Psoas muscle (tissue), 8 donors: Measurements from ENCODE around the gene PRL. TPM values are rescaled to one million over a fixed set of nuclear protein-coding genes. Genes with fewer than 3 reads are reported as not detected.

Experiments
- ATAC-seq, 4 donors: fragments of 200-7000 bp; cut with Tn5 transposase; one replicate each; pipeline ENCODE4 v1.9.1; 2020; ENCODE audit warnings: moderate library complexity in 3 of 4, mild to moderate bottlenecking in 2 of 4
- DNase-seq, 2 donors: peaks; one replicate each; pipeline ENCODE4 v3.0.0-alpha.2; 2020
- H3K27ac ChIP-seq: fragments of 200-600 bp; one replicate; pipeline ENCODE4 v1.8.0; 2022
- H3K27me3 ChIP-seq, 3 donors: fragments of 200-600 bp in 1 of 3; one replicate each; pipeline versions ENCODE4 v1.6.1 to v1.8.0; 2013 to 2022; ENCODE audit warnings: low read length in 2 of 3, mild to moderate bottlenecking in 2 of 3, moderate library complexity in 1 of 3; ENCODE audit not compliant: insufficient read depth in 3 of 3
- H3K36me3 ChIP-seq, 2 donors: fragments of 200-600 bp in 1 of 2; one replicate each; pipeline versions ENCODE4 v1.6.1 to v1.8.0; 2013 to 2022; ENCODE audit warnings: low read depth in 1 of 2, mild to moderate bottlenecking in 1 of 2, moderate library complexity in 1 of 2; ENCODE audit not compliant: insufficient read depth in 1 of 2
- H3K4me1 ChIP-seq: fragments of 200-600 bp; one replicate; pipeline ENCODE4 v1.8.0; 2022
- H3K4me3 ChIP-seq: fragments of 200-600 bp; one replicate; pipeline ENCODE4 v1.8.0; 2022; ENCODE audit warnings: mild to moderate bottlenecking
- H3K9me3 ChIP-seq: fragments of 200-600 bp; one replicate; pipeline ENCODE4 v1.8.0; 2022
- CTCF ChIP-seq: fragments of 200-600 bp; IDR thresholded peaks from one replicate; pipeline ENCODE4 v1.8.0; 2022; ENCODE audit warnings: antibody characterized with exemption
- WGBS, 3 donors: extraction: QIAGEN DNeasy Blood & Tissue Kit; methylation state at CpG; one replicate each; pipeline versions ENCODE4 v1.1.6 to v1.1.7; 2013; 5-methylcytosine and 5-hydroxymethylcytosine counted together
- intact Hi-C, 2 donors: fragments of 100-400 bp; cut with DNase I; formaldehyde crosslinking; loops; one replicate each; pipeline versions ENCODE4 v1.11.0 to v1.14.2; 2022
- polyA plus RNA-seq, 3 donors: library from polyadenylated mRNA; stranded (reverse); fragments of 200-250 nt; gene quantifications; one replicate each; pipeline ENCODE4 v1.2.3, GENCODE V29; 2013
- total RNA-seq, 4 donors: library from RNA; stranded (reverse); fragmentation: NEBNext Ultra II Directional in 2 of 4; extraction: Animal tissue kit (Norgen Biotek cat#: 25700) in 2 of 4; gene quantifications; one replicate each; pipeline versions ENCODE4 v1.2.1 to v1.2.4, GENCODE V29; 2021 to 2023
- donor health status: healthy with polysubstance abuse.
- donor health status: DM: no; HTN: no; CAD: no; lungs with moderate emphysema.
- donor health status: Bipolar disorder and iron deficiency.
- donor health status: healthy.
- donor health status: DM: yes; HTN: yes; CAD: no.
- donor health status: DM: no; HTN: no; CAD: no.
- donor health status: DM: no; HTN: no; CAD: no.
- donor health status: DM: yes; HTN: yes; CAD: no.

PRL gene
- total and polyA plus RNA-seq, 7 donors, result 0.05 TPM; not detected in 6

- Histone ChIP-seq H3K4me1 (no peaks in the 10 kb centered on the region), H3K27ac (no peak overlapping the region), H3K36me3 (no peaks in the 10 kb centered on the region), H3K9me3 (no peaks in the 10 kb centered on the region), H3K4me3 (no peak overlapping the region), H3K27me3 (no peaks in the 10 kb centered on the region)
- TF ChIP-seq CTCF, result no peak
- intact Hi-C loops, result no loop called here
- ATAC-seq, result no peak
- no peak for DNase-seq
These were observed 28.6 kb upstream of the PRL start for GRCh38 chr6:22325481-22325880.

GRCh38 chr6:22323848-22324247 lies 27.0 kb upstream of the PRL start:
- no peak for TF ChIP-seq CTCF
- no peak overlapping the region for H3K4me3 ChIP-seq
- no peaks in the 10 kb centered on the region for H3K36me3 ChIP-seq
- intact Hi-C loops, result no loop called here
- H3K9me3 ChIP-seq, result no peaks in the 10 kb centered on the region
- DNase-seq (no peak), ATAC-seq (no peak)
- WGBS, 3 donors, result 94 to 100% (median 97%) methylated on average over 1 of the region's 1 CpG
- no peak overlapping the region for H3K27ac ChIP-seq
- no peaks in the 10 kb centered on the region for H3K27me3 ChIP-seq
- H3K4me1 ChIP-seq, result no peaks in the 10 kb centered on the region

GRCh38 chr6:22322103-22323030 lies 25.5 kb upstream of the PRL start:
- 66 to 72% (median 68%) methylated on average over 7 of the region's 7 CpGs for WGBS, 3 donors
- Histone ChIP-seq H3K4me3 (no peak overlapping the region), H3K36me3 (no peaks in the 10 kb centered on the region), H3K4me1 (no peaks in the 10 kb centered on the region), H3K9me3 (no peaks in the 10 kb centered on the region), H3K27me3 (no peaks in the 10 kb centered on the region), H3K27ac (no peak overlapping the region)
- ATAC-seq (no peak), DNase-seq (no peak)
- no peak for TF ChIP-seq CTCF
- intact Hi-C loops, result no loop called here

- Histone ChIP-seq H3K4me1 (no peaks in the 10 kb centered on the region), H3K9me3 (no peaks in the 10 kb centered on the region), H3K36me3 (no peaks in the 10 kb centered on the region), H3K27me3 (no peaks in the 10 kb centered on the region), H3K4me3 (no peak overlapping the region), H3K27ac (no peak overlapping the region)
- intact Hi-C loops, result no loop called here
- ATAC-seq (no peak), DNase-seq (no peak)
- 50 to 81% (median 55%) methylated on average over 1 of the region's 1 CpG for WGBS, 3 donors
- no peak for TF ChIP-seq CTCF
These were observed 23.9 kb upstream of the PRL start for GRCh38 chr6:22320750-22321149.
